ENCODE data around the gene ARHGAP24. TPM values are rescaled to one million over a fixed set of nuclear protein-coding genes. Genes with fewer than 3 reads are reported as not detected.

Gene ARHGAP24
- total and polyA plus RNA-seq, 9 donors, result 6.6 to 16.7 (median 10.0) TPM

DNA sequence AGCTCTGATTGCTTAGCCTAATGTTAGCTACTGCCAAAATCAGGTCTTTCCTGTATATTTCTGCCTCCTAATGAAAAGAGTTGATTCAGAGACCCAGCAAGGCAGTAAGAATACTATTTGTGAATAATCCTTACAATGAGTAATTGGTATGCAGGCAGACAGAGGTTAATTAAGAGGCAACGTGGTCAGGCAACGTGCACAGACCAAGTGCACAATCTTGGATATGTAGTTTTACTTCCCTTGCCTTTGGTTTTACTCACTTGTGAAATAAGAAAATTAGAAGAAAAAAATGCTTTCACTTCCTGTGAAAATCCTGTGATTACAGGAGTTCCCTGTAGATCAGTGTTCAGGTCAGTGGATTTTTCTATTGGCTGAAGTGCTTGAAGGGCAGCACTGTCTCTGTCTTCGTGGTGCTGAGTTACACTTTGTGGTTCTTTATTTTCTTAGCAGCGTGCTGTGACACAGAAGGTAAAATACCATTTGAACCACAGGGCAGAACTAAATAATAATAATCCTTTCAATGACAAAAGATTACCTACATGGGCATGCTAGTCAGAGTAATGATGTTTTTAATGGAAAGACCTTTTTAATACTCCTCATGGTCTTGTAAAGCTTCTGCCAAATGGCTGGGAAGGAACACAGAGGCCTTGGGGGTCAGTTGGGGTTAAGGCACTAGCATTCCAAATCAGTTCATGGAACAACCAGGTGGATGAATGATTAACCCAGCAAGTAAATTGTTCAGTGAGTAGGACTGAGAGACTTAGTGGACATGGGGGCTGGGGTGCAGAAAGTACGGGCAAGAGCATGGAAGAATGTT is 454.0 kb downstream of the ARHGAP24 start:
- Histone ChIP-seq H3K36me3 (no peaks in the 10 kb centered on the region), H3K4me3 (no peak overlapping the region), H3K27me3 (no peaks in the 10 kb centered on the region), H3K9me3 (no peaks in the 10 kb centered on the region), H3K27ac (no peak overlapping the region), H3K4me1 (ENCODE audit: insufficient read depth) (peaks cover 1% of the 10 kb centered on the region)
- TF ChIP-seq, protein P1, sequence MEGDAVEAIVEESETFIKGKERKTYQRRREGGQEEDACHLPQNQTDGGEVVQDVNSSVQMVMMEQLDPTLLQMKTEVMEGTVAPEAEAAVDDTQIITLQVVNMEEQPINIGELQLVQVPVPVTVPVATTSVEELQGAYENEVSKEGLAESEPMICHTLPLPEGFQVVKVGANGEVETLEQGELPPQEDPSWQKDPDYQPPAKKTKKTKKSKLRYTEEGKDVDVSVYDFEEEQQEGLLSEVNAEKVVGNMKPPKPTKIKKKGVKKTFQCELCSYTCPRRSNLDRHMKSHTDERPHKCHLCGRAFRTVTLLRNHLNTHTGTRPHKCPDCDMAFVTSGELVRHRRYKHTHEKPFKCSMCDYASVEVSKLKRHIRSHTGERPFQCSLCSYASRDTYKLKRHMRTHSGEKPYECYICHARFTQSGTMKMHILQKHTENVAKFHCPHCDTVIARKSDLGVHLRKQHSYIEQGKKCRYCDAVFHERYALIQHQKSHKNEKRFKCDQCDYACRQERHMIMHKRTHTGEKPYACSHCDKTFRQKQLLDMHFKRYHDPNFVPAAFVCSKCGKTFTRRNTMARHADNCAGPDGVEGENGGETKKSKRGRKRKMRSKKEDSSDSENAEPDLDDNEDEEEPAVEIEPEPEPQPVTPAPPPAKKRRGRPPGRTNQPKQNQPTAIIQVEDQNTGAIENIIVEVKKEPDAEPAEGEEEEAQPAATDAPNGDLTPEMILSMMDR (IDR thresholded peaks at IDR 0.05), result no peak
- no peak for TF ChIP-seq EP300 (IDR thresholded peaks at IDR 0.05)
- TF ChIP-seq POLR2A (IDR thresholded peaks at IDR 0.05), result no peak
- intact Hi-C loops (cut with DNase I), result no loop called here
- 73 to 81% (median 78%) methylated on average over 5 of the region's 5 CpGs for WGBS, 3 donors
- no peak for DNase-seq

GRCh38 chr4:85929961-85930665 is 455.2 kb downstream of the ARHGAP24 start:
- TF ChIP-seq POLR2A (IDR thresholded peaks at IDR 0.05) (no peak), EP300 (IDR thresholded peaks at IDR 0.05) (no peak)
- TF ChIP-seq, protein P1 (IDR thresholded peaks at IDR 0.05), result no peak
- Histone ChIP-seq H3K27ac (no peak overlapping the region), H3K4me1 (ENCODE audit: insufficient read depth) (peaks cover 1% of the 10 kb centered on the region), H3K4me3 (peak overlapping the region; percentile 5), H3K36me3 (no peaks in the 10 kb centered on the region), H3K27me3 (no peaks in the 10 kb centered on the region), H3K9me3 (no peaks in the 10 kb centered on the region)
- WGBS, 3 donors, result 15 to 29% (median 18%) methylated on average over 10 of the region's 10 CpGs
- intact Hi-C loops (cut with DNase I), result no loop called here
- no peak for DNase-seq

- H3K27ac ChIP-seq, result no peak overlapping the region
Observed at GRCh38 chr4:85932500-85933290, 457.7 kb downstream of the ARHGAP24 start.

GRCh38 chr4:85933291-85933640 is 458.3 kb downstream of the ARHGAP24 start:
- intact Hi-C loops (cut with DNase I), result no loop called here
- H3K9me3 ChIP-seq, result no peaks in the 10 kb centered on the region
- no peaks in the 10 kb centered on the region for H3K36me3 ChIP-seq
- no peaks in the 10 kb centered on the region for H3K27me3 ChIP-seq
- no peak overlapping the region for H3K4me3 ChIP-seq
- DNase-seq, result no peak
- peaks cover 1% of the 10 kb centered on the region for H3K4me1 ChIP-seq (ENCODE audit: insufficient read depth)
- no peak for TF ChIP-seq EP300 (IDR thresholded peaks at IDR 0.05)
- no peak for TF ChIP-seq POLR2A (IDR thresholded peaks at IDR 0.05)
- TF ChIP-seq, protein P1 (IDR thresholded peaks at IDR 0.05), result no peak
- WGBS, 3 donors, result 93 to 98% (median 94%) methylated on average over 3 of the region's 3 CpGs
- H3K27ac ChIP-seq, result no peak overlapping the region

More at GRCh38 chr4:85932500-85933290, 457.7 kb downstream of the ARHGAP24 start:
- WGBS, 3 donors, result 62 to 67% (median 66%) methylated on average over 18 of the region's 18 CpGs
- H3K4me3 ChIP-seq, result no peak overlapping the region
- TF ChIP-seq, protein P1 (IDR thresholded peaks at IDR 0.05), result no peak
- TF ChIP-seq POLR2A (IDR thresholded peaks at IDR 0.05) (no peak), EP300 (IDR thresholded peaks at IDR 0.05) (no peak)
- H3K36me3 ChIP-seq, result no peaks in the 10 kb centered on the region
- no peaks in the 10 kb centered on the region for H3K9me3 ChIP-seq
- intact Hi-C loops (cut with DNase I), result no loop called here
- no peaks in the 10 kb centered on the region for H3K27me3 ChIP-seq
- H3K4me1 ChIP-seq (ENCODE audit: insufficient read depth), result peaks cover 1% of the 10 kb centered on the region
- no peak for DNase-seq

All from ovary (tissue), 9 donors.